Activated CD8-positive, alpha-beta T cell treated with anti-CD3 and anti-CD28 coated beads for 36 hours (primary cell): ENCODE data around the gene BICD1. TPM values are rescaled to one million over a fixed set of nuclear protein-coding genes. Genes with fewer than 3 reads are reported as not detected.

Source experiments
- ATAC-seq: fragments of 200-7000 bp; cut with Tn5 transposase; one replicate; pipeline ENCODE4 v1.10.0; 2021; ENCODE audit warnings: mild to moderate bottlenecking, moderate library complexity
- CTCF ChIA-PET: fragments of 350-600 bp; sonication (Branson Sonifier 250); formaldehyde crosslinking; loops from one replicate; lab custom pipeline; 2021; ENCODE audit warnings: antibody characterized with exemption; lab: Charles Lee
- POLR2A ChIA-PET: fragments of 350-600 bp; sonication (Branson Sonifier 250); formaldehyde crosslinking; loops from one replicate; lab custom pipeline; 2021; ENCODE audit warnings: antibody characterized with exemption; lab: Charles Lee
- DNase-seq: peaks from one replicate; pipeline ENCODE4 v3.0.0-alpha.2; 2020
- H3K27ac Mint-ChIP-seq: one replicate; pipeline ENCODE4 v1.8.0; 2021; ENCODE audit warnings: mild to moderate bottlenecking, mixed read lengths
- H3K27me3 Mint-ChIP-seq: one replicate; pipeline ENCODE4 v1.8.0; 2021; ENCODE audit warnings: mixed read lengths
- H3K36me3 Mint-ChIP-seq: one replicate; pipeline ENCODE4 v1.8.0; 2021; ENCODE audit warnings: low read depth, mixed read lengths
- H3K4me1 Mint-ChIP-seq: one replicate; pipeline ENCODE4 v1.8.0; 2021; ENCODE audit warnings: low read depth, mixed read lengths
- H3K4me3 Mint-ChIP-seq: one replicate; pipeline ENCODE4 v1.8.0; 2021; ENCODE audit warnings: mild to moderate bottlenecking, moderate library complexity, mixed read lengths
- H3K9me3 Mint-ChIP-seq: one replicate; pipeline ENCODE4 v1.8.0; 2021; ENCODE audit warnings: mixed read lengths
- CTCF ChIP-seq: fragments of 200-600 bp; IDR thresholded peaks from one replicate; pipeline ENCODE4 v1.8.0; 2022; ENCODE audit warnings: antibody characterized with exemption, mild to moderate bottlenecking
- intact Hi-C: fragments of 100-400 bp; cut with micrococcal nuclease; formaldehyde crosslinking; loops from one replicate; pipeline ENCODE4 v1.10.0; 2022
- total RNA-seq, 2 experiments: library from RNA; stranded (reverse); gene quantifications; one replicate each; pipeline ENCODE4 v1.2.3, GENCODE V29; 2021

BICD1 gene
- total RNA-seq, 2 experiments from 2014 or later = 12.5 to 13.2 TPM

DNA sequence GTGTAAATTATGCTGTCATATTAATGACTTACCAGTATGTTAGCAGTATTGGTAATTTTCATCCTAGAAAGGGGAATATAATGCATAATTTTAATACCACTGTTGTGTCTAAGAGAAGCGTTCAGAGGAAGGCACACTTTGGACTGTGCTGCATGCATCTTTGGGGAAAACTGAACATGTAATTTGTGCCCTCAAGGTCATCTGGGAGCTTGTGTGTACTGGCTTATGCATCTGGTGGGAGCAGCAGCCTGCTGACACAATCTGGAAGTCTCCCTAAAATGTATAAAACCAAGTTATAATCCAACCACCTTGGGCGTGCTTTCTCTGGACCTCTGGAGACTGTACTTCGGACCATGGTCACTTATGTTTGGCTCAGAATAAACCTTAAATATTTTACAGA is 306.8 kb downstream of the BICD1 start:
- ChIA-PET POLR2A (no interaction called here), CTCF (no interaction called here)
- Mint-ChIP-seq H3K27ac (no peak overlapping the region), H3K36me3 (no peaks in the 10 kb centered on the region), H3K27me3 (peaks cover 6% of the 10 kb centered on the region), H3K4me1 (no peaks in the 10 kb centered on the region), H3K9me3 (no peaks in the 10 kb centered on the region), H3K4me3 (no peak overlapping the region)
- TF ChIP-seq CTCF = no peak
- intact Hi-C loops = no loop called here
- DNase-seq (no peak), ATAC-seq (no peak)

DNA sequence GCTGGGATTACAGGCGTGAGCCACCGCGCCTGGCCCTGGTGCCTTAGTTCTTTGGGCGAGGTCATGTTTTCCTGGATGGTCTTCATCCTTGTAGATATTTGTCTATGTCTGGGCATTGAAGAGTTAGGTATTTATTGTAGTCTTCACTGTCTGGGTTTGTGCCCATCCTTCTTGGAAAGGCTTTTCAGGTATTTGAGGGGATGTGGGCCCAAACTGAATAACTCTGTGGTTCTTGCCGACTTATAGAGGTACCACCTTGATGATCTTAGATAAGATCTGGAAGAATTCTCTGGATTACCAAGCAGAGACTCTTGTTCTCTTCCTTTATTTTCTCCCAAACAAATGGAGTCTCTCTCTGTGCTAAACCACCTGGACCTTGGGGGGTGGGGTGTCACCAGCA is 311.6 kb downstream of the BICD1 start:
- CTCF ChIA-PET = no interaction called here
- Mint-ChIP-seq H3K9me3 (no peaks in the 10 kb centered on the region), H3K36me3 (no peaks in the 10 kb centered on the region), H3K4me3 (no peak overlapping the region), H3K4me1 (no peaks in the 10 kb centered on the region), H3K27ac (no peak overlapping the region), H3K27me3 (no peaks in the 10 kb centered on the region)
- ATAC-seq = no peak
- no peak for TF ChIP-seq CTCF
- no peak for DNase-seq
- intact Hi-C loops = no loop called here
- POLR2A ChIA-PET = no interaction called here

- intact Hi-C loops = no loop called here
- ATAC-seq = no peak
These were observed 312.4 kb downstream of the BICD1 start for GRCh38 chr12:32418903-32419519.

GRCh38 chr12:32419520-32419960 is 312.9 kb downstream of the BICD1 start:
- ATAC-seq = no peak
- H3K9me3 Mint-ChIP-seq = peaks cover 2% of the 10 kb centered on the region

More at GRCh38 chr12:32418903-32419519, 312.4 kb downstream of the BICD1 start:
- no peaks in the 10 kb centered on the region for H3K9me3 Mint-ChIP-seq
- no peaks in the 10 kb centered on the region for H3K27me3 Mint-ChIP-seq
- H3K27ac Mint-ChIP-seq = no peak overlapping the region
- TF ChIP-seq CTCF = no peak
- H3K4me1 Mint-ChIP-seq = no peaks in the 10 kb centered on the region
- no peak for DNase-seq
- ChIA-PET CTCF (no interaction called here), POLR2A (no interaction called here)
- H3K36me3 Mint-ChIP-seq = no peaks in the 10 kb centered on the region
- no peak overlapping the region for H3K4me3 Mint-ChIP-seq

More at GRCh38 chr12:32419520-32419960, 312.9 kb downstream of the BICD1 start:
- Mint-ChIP-seq H3K27ac (no peak overlapping the region), H3K4me3 (no peak overlapping the region), H3K4me1 (no peaks in the 10 kb centered on the region), H3K27me3 (no peaks in the 10 kb centered on the region), H3K36me3 (no peaks in the 10 kb centered on the region)
- DNase-seq = no peak
- ChIA-PET POLR2A (no interaction called here), CTCF (no interaction called here)
- intact Hi-C loops = no loop called here
- TF ChIP-seq CTCF = no peak
